ENCODE results near the gene RHBDF1.

RHBDF1 gene

DNA sequence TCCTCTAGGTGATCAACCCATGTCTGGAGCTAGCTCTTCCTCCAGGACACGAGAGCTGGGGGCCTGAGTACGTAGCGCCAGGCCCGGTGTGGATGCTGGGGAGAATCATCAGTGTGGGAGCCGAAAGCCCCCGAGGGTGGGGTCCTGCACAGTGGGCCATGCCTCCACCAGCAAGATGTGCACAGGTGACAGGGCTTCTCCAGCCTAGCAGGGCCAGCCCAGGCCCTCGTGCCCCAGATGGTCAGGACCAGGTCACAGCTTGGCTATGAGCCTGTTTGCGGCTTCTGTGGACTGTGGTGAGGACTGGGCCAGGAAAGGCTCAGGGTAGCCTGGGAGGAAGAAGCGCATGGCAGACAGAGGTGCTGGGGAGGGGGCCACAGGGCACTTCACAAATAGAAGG lies 13.4 kb upstream of the RHBDF1 start:
- Histone ChIP-seq H3K27ac (ENCODE audit: low read depth, low read length) (no peak overlapping the region), H3F3A (ENCODE audit: insufficient read depth) (no peaks in the 10 kb centered on the region), H3K9me3 (ENCODE audit: insufficient read depth, low read length) (no peaks in the 10 kb centered on the region), H3K9me2 (replicated peaks; ENCODE audit: insufficient read depth, low read length) (no peaks in the 10 kb centered on the region), H3K27me3 (ENCODE audit: low read length) (no peaks in the 10 kb centered on the region), H3K36me3 (ENCODE audit: low read length) (no peaks in the 10 kb centered on the region), H3K4me2 (ENCODE audit: low read depth, low read length, poor library complexity, severe bottlenecking) (no peak overlapping the region), H3K79me2 (ENCODE audit: insufficient read depth, low read length) (no peaks in the 10 kb centered on the region), H3K9ac (ENCODE audit: low read length) (no peak overlapping the region), H4K20me1 (ENCODE audit: low read depth, low read length) (no peaks in the 10 kb centered on the region), H2AFZ (ENCODE audit: low read depth, low read length, severe bottlenecking) (no peak overlapping the region), H3K4me3 (ENCODE audit: insufficient read depth, low read length, poor library complexity, severe bottlenecking) (no peak overlapping the region)
- TF ChIP-seq EZH2phosphoT487 (conservative IDR thresholded peaks at IDR 0.05; ENCODE audit: low read length) (no peak), CTCF (IDR thresholded peaks at IDR 0.05; ENCODE audit: insufficient read depth, low read length, poor library complexity, severe bottlenecking) (no peak)

DNA sequence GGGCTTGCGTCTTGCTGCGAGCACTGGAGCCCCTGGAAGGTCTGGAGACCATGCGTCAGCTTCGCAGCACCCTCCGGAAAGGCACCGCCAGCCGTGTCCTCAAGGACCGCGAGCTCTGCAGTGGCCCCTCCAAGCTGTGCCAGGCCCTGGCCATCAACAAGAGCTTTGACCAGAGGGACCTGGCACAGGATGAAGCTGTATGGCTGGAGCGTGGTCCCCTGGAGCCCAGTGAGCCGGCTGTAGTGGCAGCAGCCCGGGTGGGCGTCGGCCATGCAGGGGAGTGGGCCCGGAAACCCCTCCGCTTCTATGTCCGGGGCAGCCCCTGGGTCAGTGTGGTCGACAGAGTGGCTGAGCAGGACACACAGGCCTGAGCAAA lies 13.0 kb upstream of the RHBDF1 start:
- Histone ChIP-seq H2AFZ (ENCODE audit: low read depth, low read length, severe bottlenecking) (no peak overlapping the region), H3K4me2 (ENCODE audit: low read depth, low read length, poor library complexity, severe bottlenecking) (no peak overlapping the region), H3K9ac (ENCODE audit: low read length) (no peak overlapping the region), H3K9me2 (replicated peaks; ENCODE audit: insufficient read depth, low read length) (no peaks in the 10 kb centered on the region), H3K9me3 (ENCODE audit: insufficient read depth, low read length) (no peaks in the 10 kb centered on the region), H3K36me3 (ENCODE audit: low read length) (no peaks in the 10 kb centered on the region), H3K27me3 (ENCODE audit: low read length) (no peaks in the 10 kb centered on the region), H3K27ac (ENCODE audit: low read depth, low read length) (no peak overlapping the region), H3K4me3 (ENCODE audit: insufficient read depth, low read length, poor library complexity, severe bottlenecking) (no peak overlapping the region), H3K79me2 (ENCODE audit: insufficient read depth, low read length) (no peaks in the 10 kb centered on the region), H3F3A (ENCODE audit: insufficient read depth) (no peaks in the 10 kb centered on the region), H4K20me1 (ENCODE audit: low read depth, low read length) (no peaks in the 10 kb centered on the region)
- no peak for TF ChIP-seq CTCF (IDR thresholded peaks at IDR 0.05; ENCODE audit: insufficient read depth, low read length, poor library complexity, severe bottlenecking)
- no peak for TF ChIP-seq EZH2phosphoT487 (conservative IDR thresholded peaks at IDR 0.05; ENCODE audit: low read length)

- Histone ChIP-seq H3K9me3 (ENCODE audit: insufficient read depth, low read length) (no peaks in the 10 kb centered on the region), H3K79me2 (ENCODE audit: insufficient read depth, low read length) (no peaks in the 10 kb centered on the region), H3K9me2 (replicated peaks; ENCODE audit: insufficient read depth, low read length) (no peaks in the 10 kb centered on the region), H3K36me3 (ENCODE audit: low read length) (no peaks in the 10 kb centered on the region), H4K20me1 (ENCODE audit: low read depth, low read length) (no peaks in the 10 kb centered on the region), H3K27ac (ENCODE audit: low read depth, low read length) (peak overlapping the region; percentile 50), H3F3A (ENCODE audit: insufficient read depth) (no peaks in the 10 kb centered on the region), H3K9ac (ENCODE audit: low read length) (no peak overlapping the region), H3K4me2 (ENCODE audit: low read depth, low read length, poor library complexity, severe bottlenecking) (no peak overlapping the region), H2AFZ (ENCODE audit: low read depth, low read length, severe bottlenecking) (no peak overlapping the region), H3K4me3 (ENCODE audit: insufficient read depth, low read length, poor library complexity, severe bottlenecking) (no peak overlapping the region), H3K27me3 (ENCODE audit: low read length) (no peaks in the 10 kb centered on the region)
- TF ChIP-seq CTCF (IDR thresholded peaks at IDR 0.05; ENCODE audit: insufficient read depth, low read length, poor library complexity, severe bottlenecking) (no peak), EZH2phosphoT487 (conservative IDR thresholded peaks at IDR 0.05; ENCODE audit: low read length) (no peak)
Measured at GRCh38 chr16:84718-85406, 12.4 kb upstream of the RHBDF1 start.

Measured in SU-DHL-6 (cell line).